Progenitor cell of endocrine pancreas (in vitro differentiated cells): ENCODE measurements around the gene NMU. TPM values are rescaled to one million over a fixed set of nuclear protein-coding genes. Genes with fewer than 3 reads are reported as not detected.
A peak's percentile ranks its signal among the peaks of the same experiment; 100 is the strongest.

Experiments used
- DNase-seq: peaks from one replicate; pipeline ENCODE4 v3.0.0; 2021; ENCODE audit warnings: low spot score; ENCODE audit not compliant: unreplicated experiment
- H3K27ac Mint-ChIP-seq: 2 replicates; pipeline ENCODE4 v1.8.0; 2021; ENCODE audit warnings: mild to moderate bottlenecking, moderate library complexity, mixed read lengths
- H3K27me3 Mint-ChIP-seq: 2 replicates; pipeline ENCODE4 v1.8.0; 2021; ENCODE audit warnings: mixed read lengths
- H3K36me3 Mint-ChIP-seq: 2 replicates; pipeline ENCODE4 v1.8.0; 2022; ENCODE audit warnings: mixed read lengths; ENCODE audit not compliant: insufficient read depth
- H3K4me1 Mint-ChIP-seq: 2 replicates; pipeline ENCODE4 v1.8.0; 2021; ENCODE audit warnings: low read depth, mixed read lengths
- H3K4me3 Mint-ChIP-seq: 2 replicates; pipeline ENCODE4 v1.8.0; 2021; ENCODE audit warnings: low read depth, mild to moderate bottlenecking, moderate library complexity, mixed read lengths
- H3K9me3 Mint-ChIP-seq: 2 replicates; pipeline ENCODE4 v1.8.0; 2021; ENCODE audit warnings: low read depth, mixed read lengths
- CTCF ChIP-seq: fragments of 200-600 bp; sonication (generic); IDR thresholded peaks from one replicate; pipeline ENCODE4 v1.5.0; 2021; ENCODE audit warnings: antibody characterized with exemption, mild to moderate bottlenecking; ENCODE audit not compliant: unreplicated experiment
- total RNA-seq: library from RNA; stranded (reverse); gene quantifications from 2 replicates; pipeline ENCODE4 v1.2.1, GENCODE V29; 2021

NMU gene
- total RNA-seq, 1 donor from 2014 or later: 0.77 TPM

GRCh38 chr4:55549888-55550287, 86.2 kb downstream of the NMU start:
- no peak overlapping the region for H3K27ac Mint-ChIP-seq

GRCh38 chr4:55547918-55548317, 88.2 kb downstream of the NMU start:
- peaks cover 39% of the 10 kb centered on the region for H3K27me3 Mint-ChIP-seq

More at GRCh38 chr4:55549888-55550287, 86.2 kb downstream of the NMU start:
- peaks cover 12% of the 10 kb centered on the region for H3K4me1 Mint-ChIP-seq
- DNase-seq: no peak
- peaks cover 51% of the 10 kb centered on the region for H3K27me3 Mint-ChIP-seq
- H3K36me3 Mint-ChIP-seq: no peaks in the 10 kb centered on the region
- H3K4me3 Mint-ChIP-seq: no peak overlapping the region
- H3K9me3 Mint-ChIP-seq: no peaks in the 10 kb centered on the region
- no peak for TF ChIP-seq CTCF

GRCh38 chr4:55547466-55547770, 88.7 kb downstream of the NMU start:
- DNase-seq: no peak
- Mint-ChIP-seq H3K27ac (peak overlapping the region; percentile 90), H3K36me3 (no peaks in the 10 kb centered on the region), H3K9me3 (no peaks in the 10 kb centered on the region), H3K4me3 (peak overlapping the region; percentile 90), H3K27me3 (peaks cover 36% of the 10 kb centered on the region), H3K4me1 (peaks cover 22% of the 10 kb centered on the region)
- no peak for TF ChIP-seq CTCF

More at GRCh38 chr4:55547918-55548317, 88.2 kb downstream of the NMU start:
- Mint-ChIP-seq H3K36me3 (no peaks in the 10 kb centered on the region), H3K4me1 (peaks cover 22% of the 10 kb centered on the region), H3K4me3 (peak overlapping the region; percentile 90), H3K9me3 (no peaks in the 10 kb centered on the region), H3K27ac (no peak overlapping the region)
- no peak for DNase-seq
- TF ChIP-seq CTCF: no peak

GRCh38 chr4:55546756-55547465, 89.2 kb downstream of the NMU start, which contains the start of gene CLOCK:
Gene CLOCK (minus strand): TSS chr4:55546909. CDS start chr4:55482785, 64,124 bp downstream.
- Mint-ChIP-seq H3K27me3 (peaks cover 33% of the 10 kb centered on the region), H3K4me1 (peaks cover 22% of the 10 kb centered on the region), H3K4me3 (peak within 1 kb of the TSS; percentile 90), H3K9me3 (no peaks in the 10 kb centered on the region), H3K36me3 (no peaks in the 10 kb centered on the region), H3K27ac (peak within 1 kb of the TSS; percentile 94)
- DNase-seq: peak; percentile 88
- TF ChIP-seq CTCF: peak; percentile 63

GRCh38 chr4:55546506-55546755, 89.7 kb downstream of the NMU start:
- Mint-ChIP-seq H3K9me3 (no peaks in the 10 kb centered on the region), H3K27ac (no peak overlapping the region), H3K27me3 (peaks cover 30% of the 10 kb centered on the region), H3K4me3 (peak overlapping the region; percentile 90), H3K36me3 (no peaks in the 10 kb centered on the region), H3K4me1 (peaks cover 22% of the 10 kb centered on the region)
- no peak for DNase-seq
- TF ChIP-seq CTCF: no peak
